ENCODE results near the gene EPN1. TPM values are rescaled to one million over a fixed set of nuclear protein-coding genes. Genes with fewer than 3 reads are reported as not detected.
"Not testable (repeated sequence)": the region's sequence is repeated elsewhere in the genome, so short reads cannot be mapped to it uniquely, and the experiment has no call there.

The EPN1 gene
- total and polyA plus RNA-seq, 12 donors: 20.1 to 235 (median 141) TPM

GRCh38 chr19:55723491-55723890 is 48.5 kb downstream of the EPN1 start:
- H3K4me1 ChIP-seq (replicated peaks in 1 of 2): no peaks in the 10 kb centered on the region
- H3K4me3 ChIP-seq: no peak overlapping the region
- no peak for DNase-seq
- no peak for TF ChIP-seq POLR2A (IDR thresholded peaks at IDR 0.05)
- TF ChIP-seq, protein P1, sequence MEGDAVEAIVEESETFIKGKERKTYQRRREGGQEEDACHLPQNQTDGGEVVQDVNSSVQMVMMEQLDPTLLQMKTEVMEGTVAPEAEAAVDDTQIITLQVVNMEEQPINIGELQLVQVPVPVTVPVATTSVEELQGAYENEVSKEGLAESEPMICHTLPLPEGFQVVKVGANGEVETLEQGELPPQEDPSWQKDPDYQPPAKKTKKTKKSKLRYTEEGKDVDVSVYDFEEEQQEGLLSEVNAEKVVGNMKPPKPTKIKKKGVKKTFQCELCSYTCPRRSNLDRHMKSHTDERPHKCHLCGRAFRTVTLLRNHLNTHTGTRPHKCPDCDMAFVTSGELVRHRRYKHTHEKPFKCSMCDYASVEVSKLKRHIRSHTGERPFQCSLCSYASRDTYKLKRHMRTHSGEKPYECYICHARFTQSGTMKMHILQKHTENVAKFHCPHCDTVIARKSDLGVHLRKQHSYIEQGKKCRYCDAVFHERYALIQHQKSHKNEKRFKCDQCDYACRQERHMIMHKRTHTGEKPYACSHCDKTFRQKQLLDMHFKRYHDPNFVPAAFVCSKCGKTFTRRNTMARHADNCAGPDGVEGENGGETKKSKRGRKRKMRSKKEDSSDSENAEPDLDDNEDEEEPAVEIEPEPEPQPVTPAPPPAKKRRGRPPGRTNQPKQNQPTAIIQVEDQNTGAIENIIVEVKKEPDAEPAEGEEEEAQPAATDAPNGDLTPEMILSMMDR (IDR thresholded peaks at IDR 0.05): no peak
- no peaks in the 10 kb centered on the region for H3K36me3 ChIP-seq (replicated peaks in 1 of 2)
- intact Hi-C loops (cut with DNase I): no loop called here
- no peak overlapping the region for H3K27ac ChIP-seq
- H3K9me3 ChIP-seq (replicated peaks in 1 of 3): no peaks in the 10 kb centered on the region
- peaks cover 10% of the 10 kb centered on the region for H3K27me3 ChIP-seq
- WGBS, 4 donors: 84 to 91% (median 88%) methylated on average over 8 of the region's 8 CpGs

DNA sequence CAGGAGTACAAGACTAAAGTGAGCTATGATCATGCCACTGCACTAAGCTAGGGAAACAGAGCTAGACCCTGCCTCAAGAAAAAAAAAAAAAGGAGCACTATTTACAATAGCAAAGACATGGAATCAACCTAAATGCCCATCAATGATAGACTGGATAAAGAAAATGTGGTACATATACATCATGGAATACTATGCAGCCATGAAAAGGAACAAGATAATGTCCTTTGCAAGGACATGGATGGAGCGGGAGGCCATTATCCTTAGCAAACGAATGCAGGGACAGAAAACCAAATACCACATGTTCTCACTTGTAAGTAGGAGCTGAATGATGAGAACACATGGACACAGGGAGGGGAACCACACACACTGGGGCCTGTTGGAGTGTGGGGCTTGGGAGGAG is 55.4 kb downstream of the EPN1 start:
- H3K36me3 ChIP-seq (replicated peaks in 1 of 2); intact Hi-C loops (cut with DNase I); H3K9me3 ChIP-seq (replicated peaks in 1 of 3); H3K27me3 ChIP-seq; DNase-seq; H3K4me1 ChIP-seq (replicated peaks in 1 of 2); H3K4me3 ChIP-seq; H3K27ac ChIP-seq: not testable (repeated sequence)
- 65 to 73% (median 71%) methylated on average over 2 of the region's 2 CpGs for WGBS, 4 donors

DNA sequence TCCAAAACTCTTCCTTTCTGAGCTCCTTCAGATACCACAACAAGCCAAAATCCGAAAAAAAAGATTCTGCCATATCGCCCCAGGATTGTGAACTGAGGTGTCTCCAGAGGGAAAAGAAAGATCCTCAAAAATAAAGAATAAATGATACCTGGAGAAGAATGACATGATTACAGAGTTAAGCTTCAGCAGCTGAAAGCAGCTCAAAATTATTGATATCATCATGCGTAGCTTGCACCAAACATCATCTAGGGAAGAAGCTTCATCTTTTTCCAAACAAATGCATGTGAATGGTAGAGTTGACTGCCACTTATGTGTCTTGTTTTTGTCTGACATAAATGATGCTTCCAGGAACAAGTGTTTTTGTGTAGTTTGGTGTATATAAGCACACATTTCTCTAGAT is 63.3 kb downstream of the EPN1 start, which contains the start of gene NLRP9:
TSS of gene NLRP9 (minus strand) at position 101 of the 400 bp plus-strand sequence. CDS start at position 73, 28 bp downstream.
- TF ChIP-seq POLR2A (IDR thresholded peaks at IDR 0.05): no peak
- TF ChIP-seq, protein P1 (IDR thresholded peaks at IDR 0.05): no peak
- H3K9me3 ChIP-seq (replicated peaks in 1 of 3): no peaks in the 10 kb centered on the region
- H3K4me1 ChIP-seq (replicated peaks in 1 of 2): no peaks in the 10 kb centered on the region
- 70 to 89% (median 84%) methylated on average over 3 of the region's 3 CpGs for WGBS, 4 donors
- no peak within 1 kb of the TSS for H3K27ac ChIP-seq
- intact Hi-C loops (cut with DNase I): no loop called here
- no peak within 1 kb of the TSS for H3K4me3 ChIP-seq
- DNase-seq: no peak
- no peaks in the 10 kb centered on the region for H3K36me3 ChIP-seq (replicated peaks in 1 of 2)
- no peaks in the 10 kb centered on the region for H3K27me3 ChIP-seq

- H3K4me3 ChIP-seq: no peak overlapping the region
- 76 to 85% (median 81%) methylated on average over 6 of the region's 6 CpGs for WGBS, 4 donors
Measured at GRCh38 chr19:55750715-55751114, 75.7 kb downstream of the EPN1 start.

GRCh38 chr19:55753401-55753800 is 78.4 kb downstream of the EPN1 start:
- H3K27me3 ChIP-seq: no peaks in the 10 kb centered on the region
- no peak for TF ChIP-seq POLR2A (IDR thresholded peaks at IDR 0.05)
- TF ChIP-seq, protein P1 (IDR thresholded peaks at IDR 0.05): no peak
- H3K9me3 ChIP-seq (replicated peaks in 1 of 3): no peaks in the 10 kb centered on the region
- intact Hi-C loops (cut with DNase I): no loop called here
- no peak overlapping the region for H3K27ac ChIP-seq
- H3K4me3 ChIP-seq: no peak overlapping the region
- H3K4me1 ChIP-seq (replicated peaks in 1 of 2): no peaks in the 10 kb centered on the region
- whole genome bisulfite sequencing, 4 donors: 60 to 71% (median 64%) methylated on average over 3 of the region's 3 CpGs
- no peaks in the 10 kb centered on the region for H3K36me3 ChIP-seq (replicated peaks in 1 of 2)
- DNase-seq: no peak

More at GRCh38 chr19:55750715-55751114, 75.7 kb downstream of the EPN1 start:
- intact Hi-C loops (cut with DNase I): no loop called here
- no peaks in the 10 kb centered on the region for H3K36me3 ChIP-seq (replicated peaks in 1 of 2)
- no peak overlapping the region for H3K27ac ChIP-seq
- H3K4me1 ChIP-seq (replicated peaks in 1 of 2): no peaks in the 10 kb centered on the region
- no peak for DNase-seq
- no peaks in the 10 kb centered on the region for H3K27me3 ChIP-seq
- TF ChIP-seq, protein P1 (IDR thresholded peaks at IDR 0.05): no peak
- H3K9me3 ChIP-seq (replicated peaks in 1 of 3): no peaks in the 10 kb centered on the region

- H3K27me3 ChIP-seq; H3K4me3 ChIP-seq; intact Hi-C loops (cut with DNase I); DNase-seq; H3K27ac ChIP-seq; H3K36me3 ChIP-seq (replicated peaks in 1 of 2); H3K4me1 ChIP-seq (replicated peaks in 1 of 2); H3K9me3 ChIP-seq (replicated peaks in 1 of 3): not testable (repeated sequence)
- 64 to 78% (median 75%) methylated on average over 4 of the region's 4 CpGs for WGBS, 4 donors
Measured at GRCh38 chr19:55756808-55757207, 81.8 kb downstream of the EPN1 start.

- intact Hi-C loops (cut with DNase I); H3K4me1 ChIP-seq (replicated peaks in 1 of 2); H3K27ac ChIP-seq; DNase-seq; H3K4me3 ChIP-seq; H3K36me3 ChIP-seq (replicated peaks in 1 of 2); H3K9me3 ChIP-seq (replicated peaks in 1 of 3); H3K27me3 ChIP-seq: not testable (repeated sequence)
- 70 to 79% (median 75%) methylated on average over 2 to 3 of the region's 3 CpGs for WGBS, 4 donors
Measured at GRCh38 chr19:55758797-55759196, 83.8 kb downstream of the EPN1 start, which contains the start of gene RFPL4A. Gene RFPL4A (plus strand): TSS chr19:55759097. CDS start chr19:55761801, 2,704 bp downstream.
